ENCODE measurements around the gene GSK3A.

The GSK3A gene

GRCh38 chr19:42197375-42197817 lies 45.0 kb downstream of the GSK3A start:
- no peak for TF ChIP-seq CTCF (IDR thresholded peaks at IDR 0.05; ENCODE audit: insufficient read depth, low read length, missing control alignments)
- no peak for DNase-seq (ENCODE audit: low read depth, low spot score)
- H3K4me3 ChIP-seq (ENCODE audit: low read depth, low read length) = no peak overlapping the region
- POLR2A ChIA-PET = no interaction called here
- CTCF ChIA-PET = no interaction called here

GRCh38 chr19:42196011-42197001 lies 46.1 kb downstream of the GSK3A start:
- ChIA-PET CTCF (no interaction called here), POLR2A (no interaction called here)
- no peak for TF ChIP-seq CTCF (IDR thresholded peaks at IDR 0.05; ENCODE audit: insufficient read depth, low read length, missing control alignments)
- DNase-seq (ENCODE audit: low read depth, low spot score) = no peak
- H3K4me3 ChIP-seq (ENCODE audit: low read depth, low read length) = no peak overlapping the region

- DNase-seq (ENCODE audit: low read depth, low spot score) = no peak
- H3K4me3 ChIP-seq (ENCODE audit: low read depth, low read length) = no peak overlapping the region
- no peak for TF ChIP-seq CTCF (IDR thresholded peaks at IDR 0.05; ENCODE audit: insufficient read depth, low read length, missing control alignments)
- CTCF ChIA-PET = interaction anchor here (0.9 kb wide), 1 partner anchor 9 kb away, joined by 3 read pairs; no protein-coding TSS in a partner anchor
- POLR2A ChIA-PET = no interaction called here
These were observed 48.7 kb downstream of the GSK3A start for GRCh38 chr19:42193706-42194105.

DNA sequence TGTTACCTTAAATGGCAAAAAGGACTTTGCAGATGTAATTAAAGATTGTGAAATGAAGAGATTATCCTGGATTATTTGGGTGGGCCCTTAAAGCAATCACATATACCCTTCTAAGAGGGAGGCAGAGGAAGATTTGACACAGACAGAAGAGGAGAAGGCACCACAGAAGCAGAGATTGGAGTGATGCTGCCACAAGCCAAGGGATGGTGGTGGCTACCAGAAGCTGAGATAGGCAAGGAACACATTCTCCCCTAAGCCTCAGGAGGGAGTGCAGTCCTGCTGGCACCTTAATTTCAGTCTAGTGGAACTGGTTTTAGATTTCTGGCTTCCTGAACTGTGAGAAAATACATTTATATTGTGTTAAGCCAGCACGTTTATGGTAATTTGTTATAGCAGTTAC lies 49.1 kb downstream of the GSK3A start:
- no peak for TF ChIP-seq CTCF (IDR thresholded peaks at IDR 0.05; ENCODE audit: insufficient read depth, low read length, missing control alignments)
- CTCF ChIA-PET = interaction anchor here (0.9 to 2.5 kb wide), 4 partner anchors 9 to 85 kb away, joined by 3 to 11 read pairs (median 4); no protein-coding TSS in a partner anchor
- POLR2A ChIA-PET = no interaction called here
- no peak for DNase-seq (ENCODE audit: low read depth, low spot score)
- H3K4me3 ChIP-seq (ENCODE audit: low read depth, low read length) = no peak overlapping the region

DNA sequence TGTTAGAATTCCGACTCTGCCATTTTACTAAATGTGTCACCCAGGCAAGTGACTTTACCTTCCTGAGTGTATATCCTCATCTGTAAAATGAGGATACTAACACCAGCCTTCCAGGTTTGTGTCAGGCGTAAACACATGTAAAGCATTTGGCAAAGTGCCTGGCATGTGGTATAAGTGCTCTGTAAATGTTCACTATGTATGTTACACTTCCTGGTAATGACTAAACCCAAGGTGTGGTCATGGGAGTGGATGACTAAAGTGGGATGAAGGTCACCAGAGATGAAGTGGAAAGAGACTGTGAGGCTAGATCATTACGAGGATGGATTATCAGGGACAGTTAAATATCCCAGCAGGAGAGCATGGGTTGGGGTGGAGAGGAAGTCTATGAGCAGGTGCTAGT lies 50.5 kb downstream of the GSK3A start:
- DNase-seq (ENCODE audit: low read depth, low spot score) = no peak
- H3K4me3 ChIP-seq (ENCODE audit: low read depth, low read length) = no peak overlapping the region
- CTCF ChIA-PET = interaction anchor here (2.5 to 13.0 kb wide), 2 partner anchors 9 to 80 kb away, joined by 11 to 173 read pairs; no protein-coding TSS in a partner anchor
- POLR2A ChIA-PET = no interaction called here
- no peak for TF ChIP-seq CTCF (IDR thresholded peaks at IDR 0.05; ENCODE audit: insufficient read depth, low read length, missing control alignments)

DNA sequence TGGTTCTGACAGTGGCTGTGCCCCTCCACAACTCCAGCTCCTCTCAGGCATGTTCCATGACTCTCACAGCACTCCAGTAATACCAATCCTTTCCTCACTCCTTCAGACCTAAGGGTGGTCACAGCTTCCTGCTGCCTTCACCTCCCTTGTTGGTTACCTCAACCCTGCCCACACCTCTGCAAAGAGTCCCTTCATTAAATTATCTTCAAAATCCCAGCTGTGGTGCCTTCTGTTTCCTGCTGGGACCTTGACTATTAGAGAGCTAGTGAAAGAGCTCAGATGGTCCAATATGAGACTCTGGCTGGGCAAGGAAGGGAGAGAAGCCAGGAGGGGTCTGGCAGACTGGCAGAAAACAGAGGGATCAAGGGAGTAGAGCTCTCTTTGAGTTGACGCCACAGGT lies 51.1 kb downstream of the GSK3A start:
- no peak for DNase-seq (ENCODE audit: low read depth, low spot score)
- no peak for TF ChIP-seq CTCF (IDR thresholded peaks at IDR 0.05; ENCODE audit: insufficient read depth, low read length, missing control alignments)
- POLR2A ChIA-PET = interaction anchor here (1.0 kb wide), 1 partner anchor 38 kb away, joined by 3 read pairs; no protein-coding TSS in a partner anchor
- CTCF ChIA-PET = interaction anchor here (2.5 to 13.0 kb wide), 2 partner anchors 8 to 80 kb away, joined by 11 to 173 read pairs; no protein-coding TSS in a partner anchor
- H3K4me3 ChIP-seq (ENCODE audit: low read depth, low read length) = no peak overlapping the region
